ENCODE measurements around the gene ATG4B.
A peak's percentile ranks its signal among the peaks of the same experiment; 100 is the strongest.
"Not testable (repeated sequence)": the region's sequence is repeated elsewhere in the genome, so short reads cannot be mapped to it uniquely, and the experiment has no call there.

The ATG4B gene

DNA sequence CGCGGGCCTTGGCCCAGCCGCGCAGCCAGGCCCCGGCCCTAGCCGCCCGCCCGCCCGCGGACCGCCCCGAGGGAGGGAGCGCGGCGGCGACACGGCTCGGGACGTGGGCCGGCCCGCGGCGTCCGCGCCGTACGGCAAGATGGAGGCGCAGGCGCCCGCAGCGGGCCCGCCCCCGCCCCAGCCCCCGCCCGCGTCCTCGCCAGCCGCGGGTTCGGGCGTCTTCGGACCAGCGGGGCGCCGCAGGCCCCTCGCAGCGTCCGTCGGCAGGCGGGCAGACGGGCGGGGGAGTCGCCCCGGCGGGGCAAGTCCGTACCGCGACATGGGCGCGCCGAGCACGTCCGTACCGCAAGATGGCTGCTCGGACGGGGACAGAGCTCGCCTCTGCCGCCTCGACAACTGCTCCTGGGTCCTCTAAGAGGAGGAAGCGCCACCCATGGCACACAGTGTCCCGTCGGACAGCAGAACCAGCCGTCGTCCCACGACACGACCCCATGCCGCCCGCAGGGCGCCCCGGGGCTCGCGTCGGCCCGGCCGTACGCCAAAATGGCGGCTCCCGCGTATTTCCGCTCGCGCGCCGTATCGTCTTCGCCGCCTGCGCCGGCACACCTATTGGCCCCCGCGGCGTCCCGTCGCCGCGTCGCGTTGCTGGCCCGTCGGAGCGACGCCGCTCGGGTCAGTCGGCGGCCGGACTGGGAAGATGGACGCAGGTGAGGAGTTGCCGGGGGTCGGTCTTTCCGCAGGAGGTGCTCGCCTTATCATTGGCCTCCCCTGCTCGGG is at the start of gene ATG4B, which contains the start of gene THAP4:
TSS of gene ATG4B (plus strand) at position 676 of the 777 bp plus-strand sequence. CDS start at position 698, 22 bp downstream.
TSS of gene THAP4 (minus strand) at position 141 of the 777 bp plus-strand sequence. CDS start 141 bp downstream, outside the sequence.
- peak; percentile 52 to 66 for DNase-seq (ENCODE audit: low read depth in 2 of 2)

DNA sequence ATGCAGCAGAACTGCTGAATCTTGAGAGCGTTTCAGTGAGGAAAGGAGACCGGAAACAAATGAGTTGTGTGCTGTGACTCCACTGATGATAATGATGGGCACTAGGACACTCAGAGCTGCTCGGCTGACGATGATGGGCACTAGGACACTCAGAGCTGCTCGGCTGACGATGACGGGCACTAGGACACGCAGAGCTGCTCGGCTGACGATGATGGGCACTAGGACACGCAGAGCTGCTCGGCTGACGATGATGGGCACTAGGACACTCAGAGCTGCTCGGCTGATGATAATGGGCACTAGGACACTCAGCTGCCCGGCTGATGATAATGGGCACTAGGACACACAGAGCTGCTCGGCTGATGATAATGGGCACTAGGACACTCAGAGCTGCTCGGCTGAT is 47.6 kb upstream of the ATG4B start:
- DNase-seq (ENCODE audit: low read depth in 2 of 2), result not testable (repeated sequence)

DNA sequence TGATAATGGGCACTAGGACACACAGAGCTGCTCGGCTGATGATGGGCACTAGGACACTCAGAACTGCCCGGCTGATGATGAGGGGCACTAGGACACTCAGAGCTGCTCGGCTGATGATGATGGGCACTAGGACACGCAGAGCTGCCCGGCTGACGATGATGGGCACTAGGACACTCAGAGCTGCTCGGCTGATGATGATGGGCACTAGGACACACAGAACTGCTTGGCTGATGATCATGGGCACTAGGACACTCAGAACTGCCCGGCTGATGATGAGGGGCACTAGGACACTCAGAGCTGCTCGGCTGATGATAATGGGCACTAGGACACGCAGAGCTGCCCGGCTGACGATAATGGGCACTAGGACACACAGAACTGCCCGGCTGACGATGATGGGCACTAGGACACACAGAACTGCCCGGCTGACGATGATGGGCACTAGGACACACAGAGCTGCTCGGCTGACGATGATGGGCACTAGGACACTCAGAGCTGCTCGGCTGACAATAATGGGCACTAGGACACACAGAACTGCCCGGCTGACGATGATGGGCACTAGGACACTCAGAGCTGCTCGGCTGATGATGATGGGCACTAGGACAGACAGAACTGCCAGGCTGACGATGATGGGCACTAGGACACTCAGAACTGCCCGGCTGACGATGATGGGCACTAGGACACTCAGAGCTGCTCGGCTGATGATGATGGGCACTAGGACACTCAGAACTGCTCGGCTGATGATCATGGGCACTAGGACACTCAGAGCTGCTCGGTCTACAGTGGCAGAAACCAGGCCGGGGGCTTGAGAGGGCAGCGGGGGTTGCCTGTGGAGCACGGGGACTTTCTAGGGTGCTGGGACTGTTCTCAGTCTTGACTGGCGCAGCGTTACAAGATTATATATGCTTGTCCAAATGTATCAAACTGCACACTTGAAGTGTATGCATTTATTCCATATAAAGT is 46.7 kb upstream of the ATG4B start:
- DNase-seq (ENCODE audit: low read depth in 2 of 2), result not testable (repeated sequence)

DNA sequence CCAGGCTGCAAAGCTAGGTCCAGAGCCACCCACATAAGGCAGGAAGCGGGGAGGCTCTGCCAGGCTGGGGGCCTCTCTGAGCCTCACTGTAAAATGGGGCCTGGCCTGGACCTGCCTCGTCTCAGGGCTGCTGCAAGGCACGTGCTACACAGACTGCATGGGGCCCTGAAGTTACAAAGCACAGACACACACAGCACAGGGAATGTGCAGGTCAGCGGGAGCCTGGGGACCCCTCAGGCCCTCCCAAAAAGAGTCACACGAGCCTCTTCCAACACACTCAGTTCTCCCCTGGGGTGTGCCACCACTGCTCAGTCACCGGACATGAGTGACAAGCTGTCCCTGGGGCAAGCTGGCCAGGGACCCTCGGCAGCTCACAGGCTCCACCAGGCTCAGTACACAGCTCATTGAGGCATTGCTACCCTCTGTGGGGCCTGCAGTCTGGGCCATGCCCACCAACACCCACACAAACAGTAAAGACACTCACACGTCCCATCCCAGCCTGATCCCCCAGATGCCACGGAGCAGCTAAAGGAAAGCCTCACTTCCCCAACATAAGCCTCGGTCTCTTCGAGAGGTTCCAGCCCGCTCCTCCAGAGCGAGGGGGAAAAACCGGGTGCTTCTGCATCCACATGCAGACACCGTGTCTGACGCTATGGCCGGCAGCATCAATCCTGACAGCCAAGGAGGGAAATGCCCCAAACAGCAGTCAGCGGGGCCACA is 45.2 kb upstream of the ATG4B start:
- DNase-seq (ENCODE audit: low read depth in 2 of 2), result no peak

DNA sequence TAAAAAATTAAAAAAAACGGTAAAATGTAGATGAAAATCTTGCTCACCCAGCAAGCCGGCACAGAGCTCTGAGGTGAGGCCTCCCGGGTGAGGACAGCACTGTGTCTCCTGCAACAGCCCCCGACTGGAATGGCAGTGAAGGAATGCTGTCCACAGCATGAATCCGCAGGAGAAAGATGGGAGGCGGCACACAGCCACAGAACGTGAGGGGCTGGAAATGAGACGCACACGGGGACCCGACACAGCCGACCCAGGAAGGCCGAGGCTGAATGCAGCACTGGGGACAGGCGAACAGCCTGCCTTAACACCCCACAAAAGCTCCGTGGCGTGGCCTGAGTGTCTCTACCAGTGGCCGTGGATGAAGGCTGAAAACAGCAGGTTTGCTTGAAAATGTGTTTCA is 44.2 kb upstream of the ATG4B start:
- no peak for DNase-seq (ENCODE audit: low read depth in 2 of 2)

DNA sequence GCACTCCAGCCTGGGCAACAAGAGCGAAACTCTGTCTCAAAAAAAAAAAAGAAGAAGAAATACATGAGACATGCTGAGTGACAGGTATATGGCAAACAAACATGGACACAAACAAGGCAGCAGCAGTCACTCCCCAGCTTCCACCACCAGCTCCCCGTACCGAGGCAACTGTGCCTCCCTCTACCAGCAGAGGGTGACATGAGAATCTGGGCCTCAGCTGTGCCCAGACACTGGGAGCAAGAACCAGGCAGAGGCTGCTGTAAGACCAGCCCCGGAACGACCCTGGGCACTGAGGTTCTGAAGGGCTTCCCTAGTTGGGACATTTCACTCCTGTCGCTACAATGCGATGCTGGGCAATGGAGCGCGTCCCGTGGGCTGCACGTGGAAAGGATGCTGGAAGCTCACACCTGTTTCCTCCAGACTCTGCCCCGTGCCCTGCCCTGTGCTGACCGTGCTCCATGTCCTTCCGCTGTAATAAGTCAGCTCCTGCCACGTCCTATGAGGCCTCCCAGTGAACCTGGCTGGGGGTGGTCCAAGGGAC is 41.8 kb upstream of the ATG4B start:
- DNase-seq (ENCODE audit: low read depth in 2 of 2), result no peak

DNA sequence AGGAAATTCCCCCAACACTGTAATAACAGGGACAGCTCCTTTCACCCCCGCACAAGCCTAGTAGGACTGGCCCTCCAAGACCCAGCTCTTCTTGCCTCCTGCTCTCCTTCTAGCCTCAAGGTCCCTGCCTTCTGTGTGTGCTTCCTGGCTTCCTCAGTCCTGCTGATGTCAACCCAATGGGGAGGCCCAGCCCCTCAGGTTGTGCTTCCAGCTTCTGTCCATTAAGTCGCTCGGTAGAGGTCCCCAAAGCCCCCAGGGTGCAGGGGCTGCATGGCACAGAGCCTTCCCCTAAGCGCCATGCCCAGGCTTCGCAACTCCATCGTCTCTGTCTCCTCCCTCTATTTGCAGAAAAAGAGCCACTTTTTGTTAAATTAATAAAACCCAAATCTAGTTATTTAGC is 39.9 kb upstream of the ATG4B start:
- no peak for DNase-seq (ENCODE audit: low read depth in 2 of 2)

DNA sequence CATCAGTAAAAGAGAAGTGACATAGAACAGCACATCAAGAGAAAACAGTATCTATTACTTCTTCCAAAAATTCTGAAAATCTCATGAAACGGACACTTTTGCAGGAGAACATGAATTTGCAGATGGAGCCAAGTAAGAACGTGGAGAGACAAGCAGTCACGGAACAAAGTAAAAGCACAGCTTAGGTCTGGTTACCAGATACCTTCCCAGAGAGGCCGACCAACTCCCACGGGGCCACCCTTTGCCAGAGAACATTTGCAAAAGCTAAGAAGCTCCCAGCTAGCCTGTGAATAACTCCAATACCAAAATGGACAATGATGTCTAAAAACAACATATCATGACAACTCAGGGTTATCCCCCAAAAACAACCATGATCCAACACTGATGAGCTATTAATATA is 39.4 kb upstream of the ATG4B start:
- DNase-seq (ENCODE audit: low read depth in 2 of 2), result no peak

DNA sequence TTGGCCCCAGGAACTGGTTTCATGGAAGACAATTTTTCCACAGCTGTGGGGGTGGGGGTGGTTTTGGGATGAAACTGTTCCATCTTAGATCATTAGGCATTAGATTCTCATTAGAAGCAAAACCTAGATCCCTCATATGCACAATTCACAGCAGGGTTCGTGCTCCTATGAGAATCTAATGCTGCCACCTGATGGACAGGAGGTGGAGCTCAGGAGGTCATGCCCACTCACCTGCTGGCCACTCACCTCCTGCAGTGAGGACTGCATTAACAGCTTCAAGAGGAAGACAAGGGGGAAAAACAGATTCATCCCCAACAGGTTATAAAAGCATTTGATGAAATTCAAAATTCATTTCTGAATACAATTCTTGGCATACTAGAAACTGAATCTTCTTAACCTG is 39.0 kb upstream of the ATG4B start:
- no peak for DNase-seq (ENCODE audit: low read depth in 2 of 2)

DNA sequence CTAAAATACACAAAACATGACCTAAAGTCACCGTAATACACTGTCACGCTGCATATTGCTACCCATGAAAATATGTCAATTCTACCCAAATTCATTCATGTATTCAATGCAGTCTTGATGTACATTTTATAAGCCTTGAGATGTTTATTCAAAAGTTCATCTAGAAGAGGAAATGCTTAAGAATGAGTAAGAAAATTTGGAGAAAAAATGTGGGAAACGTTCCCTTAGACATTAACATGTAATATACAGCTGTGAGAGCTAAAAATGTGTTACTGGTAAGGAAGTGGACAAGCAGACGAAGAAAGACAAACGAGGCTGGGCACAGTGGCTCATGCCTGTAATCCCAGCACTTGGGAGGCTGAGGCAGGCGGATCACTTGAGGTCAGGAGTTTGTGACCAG is 37.9 kb upstream of the ATG4B start:
- DNase-seq (ENCODE audit: low read depth in 2 of 2), result no peak

DNA sequence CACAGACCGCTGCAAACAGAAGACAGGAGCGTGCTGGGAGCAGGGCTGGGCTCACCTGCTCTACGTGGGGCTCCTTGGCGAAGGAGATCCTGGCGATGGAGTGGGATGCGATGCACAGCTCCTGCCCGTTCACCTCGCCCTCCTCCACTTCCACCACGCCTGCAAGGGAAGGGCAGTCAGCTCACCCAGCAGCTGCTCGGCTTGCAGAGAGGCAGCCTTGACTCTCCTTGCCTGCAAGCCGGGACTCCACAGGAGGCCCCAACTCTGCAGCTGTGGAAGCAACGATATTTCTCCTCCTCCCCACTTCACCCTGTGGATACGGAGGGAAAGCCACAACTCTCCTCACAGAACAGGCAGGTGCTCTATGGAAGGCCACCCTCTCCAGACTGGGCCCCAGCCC is 35.7 kb upstream of the ATG4B start:
- no peak for DNase-seq (ENCODE audit: low read depth in 2 of 2)

DNA sequence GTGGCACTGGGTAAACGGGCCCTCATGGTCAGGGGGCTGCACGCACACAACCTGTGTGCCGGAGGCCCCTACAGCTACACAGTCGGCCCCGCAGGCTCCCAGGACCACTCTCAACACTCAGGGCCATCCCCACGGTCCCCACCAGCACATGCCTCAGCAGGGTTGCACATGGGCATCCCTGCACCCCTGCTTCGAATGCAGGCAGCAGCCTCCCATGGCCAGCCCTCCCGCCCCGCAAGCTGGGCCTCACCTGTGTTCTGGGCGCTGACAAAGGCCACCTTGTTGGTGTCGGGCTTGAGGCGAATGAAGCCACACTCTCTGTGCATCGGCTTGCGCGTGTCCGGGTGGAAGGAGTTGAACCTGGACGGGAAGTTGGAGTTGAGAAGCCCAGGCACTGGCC is 34.8 kb upstream of the ATG4B start:
- no peak for DNase-seq (ENCODE audit: low read depth in 2 of 2)

DNA sequence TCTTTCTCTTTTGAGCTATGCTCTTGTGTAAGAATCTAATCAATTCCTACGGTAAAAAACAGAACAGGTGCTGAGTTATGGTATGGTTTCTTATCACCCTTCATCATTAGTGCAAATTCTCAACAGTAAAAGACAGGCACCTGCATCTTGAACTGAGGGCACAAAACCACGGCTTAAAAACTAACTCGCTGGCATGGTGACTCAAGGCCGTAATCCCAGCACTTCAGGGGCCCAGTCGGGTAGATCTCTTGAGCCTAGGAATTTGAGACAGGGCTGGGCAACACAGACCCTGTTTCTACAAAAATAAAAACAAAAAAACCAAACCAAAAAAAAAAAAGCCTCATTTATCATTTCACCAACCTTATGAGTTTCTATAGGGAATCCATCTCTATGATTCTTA is 33.8 kb upstream of the ATG4B start:
- DNase-seq (ENCODE audit: low read depth in 2 of 2), result no peak

DNA sequence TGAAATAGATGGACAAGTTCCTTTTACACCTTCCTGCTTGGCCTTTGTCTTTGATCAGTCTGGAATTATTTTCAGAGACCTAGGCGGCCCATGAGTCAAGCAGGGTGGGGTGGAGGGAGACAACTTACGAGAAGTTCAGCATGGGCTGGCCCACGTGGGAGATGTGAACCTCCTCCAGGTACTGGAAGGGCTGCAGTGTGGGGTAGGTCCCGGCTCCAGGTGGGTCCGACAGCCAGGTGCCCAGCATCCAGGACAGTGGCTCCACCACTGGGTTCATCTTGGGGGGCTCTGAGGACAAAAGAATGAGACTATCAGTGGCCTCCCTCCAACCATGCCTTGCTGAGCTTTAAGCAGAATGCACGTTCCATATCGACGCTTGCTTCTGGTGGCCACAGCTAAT is 31.3 kb upstream of the ATG4B start:
- DNase-seq (ENCODE audit: low read depth in 2 of 2), result no peak

DNA sequence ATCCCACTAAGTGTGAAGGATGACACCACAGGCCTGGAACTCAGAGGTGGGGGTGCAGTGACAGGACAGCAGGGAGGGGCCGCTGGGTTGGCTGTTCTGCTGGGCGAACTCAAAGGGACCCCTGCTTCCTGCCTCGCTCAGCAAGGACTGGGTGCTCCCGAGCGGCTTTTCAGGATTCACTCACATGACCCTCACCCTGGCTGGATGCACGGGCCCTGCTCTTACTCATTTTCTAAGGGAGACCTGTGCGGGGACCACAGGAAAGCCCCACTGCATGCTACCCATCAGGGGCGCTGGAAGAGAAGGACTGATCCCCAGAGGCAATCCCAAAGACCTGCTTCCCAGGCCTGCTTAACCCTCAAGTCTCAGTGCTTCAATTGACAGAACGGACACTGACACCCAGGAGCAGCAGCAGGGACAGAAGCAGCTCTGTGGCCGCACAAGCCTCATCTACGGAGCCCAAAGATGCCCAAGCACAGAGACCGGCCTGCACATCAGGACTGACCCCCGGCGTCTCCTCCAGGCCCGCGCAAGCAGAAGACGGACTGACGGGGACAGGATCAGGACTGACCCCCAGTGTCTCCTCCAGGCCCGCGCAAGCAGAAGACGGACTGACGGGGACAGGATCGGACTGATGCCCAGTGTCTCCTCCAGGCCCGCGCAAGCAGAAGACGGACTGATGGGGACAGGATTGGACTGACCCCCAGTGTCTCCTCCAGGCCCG is 30.2 kb upstream of the ATG4B start:
- no peak for DNase-seq (ENCODE audit: low read depth in 2 of 2)

DNA sequence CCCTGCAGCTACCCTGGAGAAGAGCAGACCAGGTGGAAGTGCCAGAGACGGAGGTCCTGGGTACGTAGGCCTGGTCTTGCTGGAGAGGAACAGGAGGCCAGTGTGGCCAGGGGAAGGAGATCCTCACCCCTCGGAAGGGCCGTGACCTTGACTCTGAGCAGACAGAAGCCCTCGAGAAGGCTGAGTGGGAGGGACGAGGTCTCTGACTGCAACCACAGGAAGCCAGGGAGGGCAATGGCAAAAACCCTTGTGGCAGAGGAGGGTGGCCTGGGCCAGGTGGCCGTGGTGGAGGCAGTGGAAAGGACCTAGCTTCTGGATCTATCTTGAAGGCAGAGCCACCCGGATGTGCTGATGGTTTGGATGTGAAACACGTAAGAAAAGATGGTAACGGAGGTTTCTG is 28.6 kb upstream of the ATG4B start:
- no peak for DNase-seq (ENCODE audit: low read depth in 2 of 2)

DNA sequence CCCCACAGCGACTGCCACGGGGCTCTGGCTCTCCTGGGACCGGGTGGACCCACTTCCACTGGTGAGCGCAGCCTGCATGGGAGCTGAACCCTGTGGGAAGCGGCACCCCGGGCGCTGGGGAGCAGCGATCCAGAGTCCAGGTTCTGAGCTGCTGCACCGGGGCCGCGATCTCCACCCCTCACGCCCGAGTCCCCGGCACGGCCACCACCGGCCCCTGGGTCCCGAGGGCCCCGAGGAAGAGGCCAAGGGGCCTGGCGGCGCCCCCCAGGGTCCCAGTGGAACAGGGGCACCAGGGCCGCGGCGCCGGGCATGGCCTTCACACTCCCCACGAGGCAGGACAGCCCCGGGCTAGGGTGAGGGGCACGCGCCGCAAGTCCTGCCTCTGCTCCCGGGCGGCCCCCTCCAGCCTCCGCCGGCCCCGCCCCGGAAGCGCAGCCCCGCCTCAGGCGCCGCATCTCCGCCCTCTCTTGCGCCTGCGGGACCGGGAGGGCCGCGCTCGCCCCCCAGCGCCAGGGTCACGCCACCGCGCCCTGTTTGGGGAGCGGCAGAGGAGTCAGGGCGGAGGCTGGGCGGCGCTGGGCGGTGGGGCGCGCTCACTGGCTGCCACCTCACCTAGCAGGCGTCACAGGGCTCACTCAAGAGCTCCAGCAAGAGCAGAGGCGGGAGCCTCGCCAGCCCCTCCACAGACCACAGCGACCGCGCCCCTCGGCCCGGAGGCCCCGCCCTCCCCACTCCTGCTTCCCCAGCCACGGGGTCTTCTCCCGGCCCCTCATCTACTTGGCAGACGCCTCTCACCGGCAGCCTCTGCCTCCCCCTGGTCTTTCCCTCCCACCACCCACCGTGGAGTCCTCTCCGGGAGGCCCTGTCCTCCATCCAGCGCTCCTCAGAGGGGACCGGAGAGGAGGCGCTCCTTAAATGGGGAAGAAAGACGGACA is 27.4 kb upstream of the ATG4B start:
- peak; percentile 53 to 57 for DNase-seq (ENCODE audit: low read depth in 2 of 2)

DNA sequence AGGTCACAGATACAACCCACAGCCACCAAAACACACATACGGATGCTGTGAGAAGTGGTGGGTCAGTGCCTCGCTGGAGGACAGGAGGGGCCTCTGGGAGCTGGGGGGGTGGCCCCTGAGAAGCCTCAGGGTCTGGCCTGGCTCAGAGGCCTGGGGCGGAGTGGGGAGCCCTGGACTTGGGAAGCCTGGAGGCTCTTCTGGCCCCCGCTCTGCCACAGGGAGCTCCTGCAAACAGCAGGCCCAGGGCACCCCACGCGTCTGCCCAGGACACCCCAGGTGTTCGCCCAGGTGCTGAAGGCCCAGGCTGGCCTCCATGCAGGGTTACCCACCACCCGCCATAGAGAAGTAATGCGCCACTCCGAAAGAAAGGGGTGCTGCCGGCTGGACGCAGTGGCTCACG is 26.4 kb upstream of the ATG4B start:
- no peak for DNase-seq (ENCODE audit: low read depth in 2 of 2)

DNA sequence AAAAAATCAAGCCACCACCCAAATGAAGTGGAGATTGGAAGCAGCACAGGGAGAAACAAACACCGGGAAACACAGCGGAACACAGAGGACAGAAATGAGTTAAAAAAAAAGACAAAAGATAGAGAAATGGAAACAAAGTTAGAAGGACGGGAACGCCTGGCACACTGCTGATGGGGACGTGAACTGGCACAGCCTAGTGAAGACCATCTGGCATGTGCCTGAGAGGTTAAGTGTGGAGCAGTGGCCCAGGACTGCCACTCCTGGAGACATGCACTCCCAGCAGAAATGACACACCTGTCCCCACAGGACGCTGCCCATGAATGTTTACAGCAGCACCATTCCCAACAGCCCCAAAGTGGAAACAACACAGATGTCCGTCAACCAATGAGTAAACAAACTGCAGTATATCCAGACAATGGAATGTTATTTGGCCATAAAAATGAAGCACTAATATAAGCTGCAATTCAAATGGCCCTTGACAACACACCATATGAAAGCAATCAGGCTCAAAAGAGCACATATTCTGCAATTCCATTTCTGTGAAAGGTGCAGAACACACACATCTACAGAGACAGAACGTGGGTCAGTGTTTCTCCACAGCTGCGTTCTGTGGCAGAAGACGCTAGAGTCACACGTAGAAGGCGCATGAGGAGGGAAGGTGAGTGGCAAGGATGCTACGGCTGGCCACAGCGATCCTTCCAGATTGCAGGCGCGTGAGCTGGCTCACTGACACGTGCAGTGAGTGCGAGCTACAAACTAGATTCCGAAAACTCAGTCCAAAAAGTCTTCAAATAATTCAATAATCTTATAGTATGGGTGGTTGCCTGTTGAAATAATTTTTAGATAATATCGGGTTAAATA is 25.1 kb upstream of the ATG4B start:
- no peak for DNase-seq (ENCODE audit: low read depth in 2 of 2)

All from fibroblast of skin of left biceps (primary cell).